ENCODE measurements around the gene PSMD14. TPM values are rescaled to one million over a fixed set of nuclear protein-coding genes. Genes with fewer than 3 reads are reported as not detected.

Gene PSMD14
- total and polyA plus RNA-seq, 2 of the 8 experiments (the other 6 are each of a cell fraction or from before 2014, with no cell fraction given): 53.9 to 88.7 TPM

- H2AFZ ChIP-seq (ENCODE audit: low read length): no peak overlapping the region
- H3K4ac ChIP-seq (replicated peaks; ENCODE audit: insufficient read length, low read depth, low read length): no peak overlapping the region
- H3K9me3 ChIP-seq (ENCODE audit: insufficient read depth in 2 of 2, low read depth in 1 of 2, low read length in 1 of 2): no peaks in the 10 kb centered on the region
- no peak overlapping the region for H3K27ac ChIP-seq (ENCODE audit: low read depth, low read length)
- H3K18ac ChIP-seq (ENCODE audit: extremely low read depth, low read length): no peak overlapping the region
- no peak overlapping the region for H3K4me2 ChIP-seq (ENCODE audit: insufficient read depth in 1 of 2, low read depth in 2 of 2, low read length in 2 of 2)
- peaks cover 27 to 92% of the 10 kb centered on the region in 2 experiments for H3K79me2 ChIP-seq (ENCODE audit: control insufficient read depth in 1 of 2, insufficient read depth in 2 of 2, low read length in 2 of 2)
- H3K79me1 ChIP-seq (ENCODE audit: low read depth, low read length): no peaks in the 10 kb centered on the region
- 90% methylated on average over 3 of the region's 3 CpGs; no CpG with 5 or more reads in 1 of the 2 experiments for WGBS, 2 experiments (ENCODE audit: extremely low coverage in 1 of 2, insufficient coverage in 1 of 2, insufficient read length in 1 of 2, insufficient replicate concordance in 2 of 2, low coverage in 1 of 2, low lambda C conversion rate in 2 of 2, missing lambda C conversion rate in 1 of 2)
- no peak overlapping the region for H3K56ac ChIP-seq (replicated peaks; ENCODE audit: insufficient read length, low read depth, low read length)
- H2BK5ac ChIP-seq (ENCODE audit: low read depth, low read length): no peak overlapping the region
- no peak overlapping the region for H2BK12ac ChIP-seq (ENCODE audit: low read depth, low read length)
- H3K27me3 ChIP-seq (replicated peaks in 1 of 4; ENCODE audit: control insufficient read depth in 3 of 4, extremely low read depth in 1 of 4, insufficient read depth in 3 of 4, low read length in 3 of 4): no peaks in the 10 kb centered on the region
- peaks cover 0 to 3% (median 0%) of the 10 kb centered on the region in 4 experiments; a peak in 2 of 7 replicates for H3K4me1 ChIP-seq (replicated peaks in 1 of 4; ENCODE audit: control insufficient read depth in 3 of 4, insufficient read depth in 4 of 4, low read length in 3 of 4)
- no peak overlapping the region for H3K14ac ChIP-seq (ENCODE audit: insufficient read length)
- H4K20me1 ChIP-seq (replicated peaks in 1 of 2; ENCODE audit: control insufficient read depth in 1 of 2, insufficient read depth in 2 of 2, low read length in 2 of 2): peaks cover 0 to 4% of the 10 kb centered on the region in 2 experiments
- H3K23me2 ChIP-seq (ENCODE audit: low read depth, low read length): no peaks in the 10 kb centered on the region
- TF ChIP-seq YY1 (IDR thresholded peaks at IDR 0.05; ENCODE audit: low read depth, low read length) (no peak), SAP30 (IDR thresholded peaks at IDR 0.05; ENCODE audit: insufficient read depth, insufficient replicate concordance, low read length) (no peak), HDAC6 (IDR thresholded peaks at IDR 0.05; ENCODE audit: low read depth, low read length) (no peak), ASH2L (IDR thresholded peaks at IDR 0.05; ENCODE audit: low read length) (no peak), JUND (IDR thresholded peaks at IDR 0.05; ENCODE audit: low read length) (no peak), EP300 (IDR thresholded peaks at IDR 0.05; ENCODE audit: borderline replicate concordance in 1 of 2, low read depth in 2 of 2, low read length in 2 of 2) (no peak), RXRA (IDR thresholded peaks at IDR 0.05; ENCODE audit: insufficient read depth, low read depth, low read length) (no peak)
- TF ChIP-seq, protein P1, sequence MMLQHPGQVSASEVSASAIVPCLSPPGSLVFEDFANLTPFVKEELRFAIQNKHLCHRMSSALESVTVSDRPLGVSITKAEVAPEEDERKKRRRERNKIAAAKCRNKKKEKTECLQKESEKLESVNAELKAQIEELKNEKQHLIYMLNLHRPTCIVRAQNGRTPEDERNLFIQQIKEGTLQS (IDR thresholded peaks at IDR 0.05; ENCODE audit: insufficient read depth, low read depth, low read length): no peak
- no peak overlapping the region for H4K5ac ChIP-seq (ENCODE audit: insufficient read length, low read depth, low read length)
- H2BK20ac ChIP-seq (ENCODE audit: low read length): no peak overlapping the region
- H4K91ac ChIP-seq (replicated peaks; ENCODE audit: insufficient read length, low read length): no peak overlapping the region
- FAIRE-seq: no peak
- DNase-seq (ENCODE audit: low read depth in 1 of 2, low spot score in 2 of 2): no peak
- no peak overlapping the region for H4K8ac ChIP-seq (ENCODE audit: extremely low read depth, insufficient read depth, low read length)
- no peak overlapping the region for H2AK5ac ChIP-seq (ENCODE audit: low read depth, low read length)
- H3K36me3 ChIP-seq (ENCODE audit: control insufficient read depth in 2 of 4, insufficient read depth in 4 of 4, low read length in 3 of 4): peaks cover 0 to 4% (median 2%) of the 10 kb centered on the region in 4 experiments; a peak in 3 of 8 replicates
- POLR2A ChIA-PET (ENCODE audit: partially characterized antibody): interaction anchor here (0.9 to 1.4 kb wide), 3 partner anchors 67 to 561 kb away, joined by 3 read pairs; no protein-coding TSS in a partner anchor
- no peak overlapping the region for H2BK120ac ChIP-seq (replicated peaks; ENCODE audit: low read depth, low read length)
- no peak overlapping the region for H2BK15ac ChIP-seq (ENCODE audit: low read length)
- no peak overlapping the region for H3K4me3 ChIP-seq (ENCODE audit: extremely low read depth in 1 of 4, insufficient read depth in 2 of 4, low read depth in 3 of 4, low read length in 4 of 4)
- CTCF ChIA-PET (ENCODE audit: partially characterized antibody): no interaction called here
- H3K9ac ChIP-seq (replicated peaks in 1 of 4; ENCODE audit: extremely low read depth in 1 of 4, low read depth in 3 of 4, low read length in 3 of 4): no peak overlapping the region
- H3K23ac ChIP-seq (ENCODE audit: insufficient read length): no peak overlapping the region
These were observed 4.8 kb downstream of the PSMD14 start for GRCh38 chr2:161312996-161313395.

Data from H1 (cell line).